Measurements from ENCODE around the gene CASP7. TPM values are rescaled to one million over a fixed set of nuclear protein-coding genes. Genes with fewer than 3 reads are reported as not detected.
A peak's percentile ranks its signal among the peaks of the same experiment; 100 is the strongest.

CASP7 gene
- total RNA-seq, 1 experiment from 2014 or later, result 7.4 TPM

GRCh38 chr10:113692271-113692670, 12.6 kb downstream of the CASP7 start:
- POLR2A ChIA-PET, result interaction anchor here (1.3 kb wide), 1 partner anchor 11 kb away, joined by 4 read pairs; no protein-coding TSS in a partner anchor
- peaks cover 6% of the 10 kb centered on the region for H3K36me3 Mint-ChIP-seq (ENCODE audit: insufficient read depth, unreplicated experiment)
- TF ChIP-seq CTCF (IDR thresholded peaks at IDR 0.05; ENCODE audit: unreplicated experiment), result no peak

GRCh38 chr10:113693348-113693747, 13.6 kb downstream of the CASP7 start:
- no peak for DNase-seq (ENCODE audit: unreplicated experiment)
- Mint-ChIP-seq H3K9me3 (ENCODE audit: unreplicated experiment) (peaks cover 8% of the 10 kb centered on the region), H3K36me3 (ENCODE audit: insufficient read depth, unreplicated experiment) (peaks cover 16% of the 10 kb centered on the region), H3K4me1 (ENCODE audit: insufficient read depth, unreplicated experiment) (no peaks in the 10 kb centered on the region), H3K27ac (ENCODE audit: low read depth, unreplicated experiment) (no peak overlapping the region), H3K4me3 (ENCODE audit: unreplicated experiment) (no peak overlapping the region), H3K27me3 (ENCODE audit: insufficient read depth, unreplicated experiment) (no peaks in the 10 kb centered on the region)
- intact Hi-C loops (cut with micrococcal nuclease), result no loop called here
- ChIA-PET POLR2A (no interaction called here), CTCF (interaction anchor here (0.5 to 1.7 kb wide), 4 partner anchors 11 to 106 kb away, joined by 3 to 5 read pairs (median 3); partner anchors contain the start of gene CASP7)
- no peak for TF ChIP-seq CTCF (IDR thresholded peaks at IDR 0.05; ENCODE audit: unreplicated experiment)
- no TSS peak for BruUV-seq (replicated peaks)

More at GRCh38 chr10:113692271-113692670, 12.6 kb downstream of the CASP7 start:
- peaks cover 10% of the 10 kb centered on the region for H3K9me3 Mint-ChIP-seq (ENCODE audit: unreplicated experiment)
- H3K27ac Mint-ChIP-seq (ENCODE audit: low read depth, unreplicated experiment), result no peak overlapping the region
- CTCF ChIA-PET, result interaction anchor here (1.0 to 1.3 kb wide), 3 partner anchors 13 to 107 kb away, joined by 3 to 7 read pairs (median 5); no protein-coding TSS in a partner anchor
- peak; percentile 46 for DNase-seq (ENCODE audit: unreplicated experiment)
- BruUV-seq (replicated peaks), result no TSS peak
- H3K27me3 Mint-ChIP-seq (ENCODE audit: insufficient read depth, unreplicated experiment), result no peaks in the 10 kb centered on the region
- H3K4me1 Mint-ChIP-seq (ENCODE audit: insufficient read depth, unreplicated experiment), result no peaks in the 10 kb centered on the region
- no peak overlapping the region for H3K4me3 Mint-ChIP-seq (ENCODE audit: unreplicated experiment)
- intact Hi-C loops (cut with micrococcal nuclease), result no loop called here

- DNase-seq (ENCODE audit: unreplicated experiment), result no peak
- intact Hi-C loops (cut with micrococcal nuclease), result no loop called here
- ChIA-PET CTCF (interaction anchor here (1.4 kb wide), 1 partner anchor 10 kb away, joined by 8 read pairs; no protein-coding TSS in a partner anchor), POLR2A (no interaction called here)
- Mint-ChIP-seq H3K27ac (ENCODE audit: low read depth, unreplicated experiment) (no peak overlapping the region), H3K4me3 (ENCODE audit: unreplicated experiment) (no peak overlapping the region), H3K4me1 (ENCODE audit: insufficient read depth, unreplicated experiment) (no peaks in the 10 kb centered on the region), H3K36me3 (ENCODE audit: insufficient read depth, unreplicated experiment) (peaks cover 30% of the 10 kb centered on the region), H3K9me3 (ENCODE audit: unreplicated experiment) (peaks cover 8% of the 10 kb centered on the region), H3K27me3 (ENCODE audit: insufficient read depth, unreplicated experiment) (no peaks in the 10 kb centered on the region)
- TF ChIP-seq CTCF (IDR thresholded peaks at IDR 0.05; ENCODE audit: unreplicated experiment), result no peak
- BruUV-seq (replicated peaks), result no TSS peak
Measured at GRCh38 chr10:113695691-113696090, 16.0 kb downstream of the CASP7 start.

- BruUV-seq (replicated peaks), result no TSS peak
- CTCF ChIA-PET, result interaction anchor here (0.6 to 1.5 kb wide), 3 partner anchors 22 to 406 kb away, joined by 4 to 6 read pairs (median 4); no protein-coding TSS in a partner anchor
- POLR2A ChIA-PET, result no interaction called here
Measured at GRCh38 chr10:113697595-113697994, 17.9 kb downstream of the CASP7 start.

More at GRCh38 chr10:113697595-113697994, 17.9 kb downstream of the CASP7 start:
- intact Hi-C loops (cut with micrococcal nuclease), result no loop called here
- H3K36me3 Mint-ChIP-seq (ENCODE audit: insufficient read depth, unreplicated experiment), result peaks cover 37% of the 10 kb centered on the region
- peaks cover 5% of the 10 kb centered on the region for H3K4me1 Mint-ChIP-seq (ENCODE audit: insufficient read depth, unreplicated experiment)
- TF ChIP-seq CTCF (IDR thresholded peaks at IDR 0.05; ENCODE audit: unreplicated experiment), result no peak
- no peak overlapping the region for H3K4me3 Mint-ChIP-seq (ENCODE audit: unreplicated experiment)
- no peaks in the 10 kb centered on the region for H3K27me3 Mint-ChIP-seq (ENCODE audit: insufficient read depth, unreplicated experiment)
- peaks cover 8% of the 10 kb centered on the region for H3K9me3 Mint-ChIP-seq (ENCODE audit: unreplicated experiment)
- DNase-seq (ENCODE audit: unreplicated experiment), result no peak
- H3K27ac Mint-ChIP-seq (ENCODE audit: low read depth, unreplicated experiment), result no peak overlapping the region
